GM12874 (cell line): Measurements from ENCODE around the gene GP1BA.

Source experiments
- TF ChIP-seq, protein P1 (sequence below): IDR thresholded peaks from 2 replicates; pipeline ENCODE4 v1.5.1; 2011; ENCODE audit warnings: low read depth, mild to moderate bottlenecking, control low read depth, low read length, moderate library complexity; ENCODE audit not compliant: insufficient read depth

The GP1BA gene

DNA sequence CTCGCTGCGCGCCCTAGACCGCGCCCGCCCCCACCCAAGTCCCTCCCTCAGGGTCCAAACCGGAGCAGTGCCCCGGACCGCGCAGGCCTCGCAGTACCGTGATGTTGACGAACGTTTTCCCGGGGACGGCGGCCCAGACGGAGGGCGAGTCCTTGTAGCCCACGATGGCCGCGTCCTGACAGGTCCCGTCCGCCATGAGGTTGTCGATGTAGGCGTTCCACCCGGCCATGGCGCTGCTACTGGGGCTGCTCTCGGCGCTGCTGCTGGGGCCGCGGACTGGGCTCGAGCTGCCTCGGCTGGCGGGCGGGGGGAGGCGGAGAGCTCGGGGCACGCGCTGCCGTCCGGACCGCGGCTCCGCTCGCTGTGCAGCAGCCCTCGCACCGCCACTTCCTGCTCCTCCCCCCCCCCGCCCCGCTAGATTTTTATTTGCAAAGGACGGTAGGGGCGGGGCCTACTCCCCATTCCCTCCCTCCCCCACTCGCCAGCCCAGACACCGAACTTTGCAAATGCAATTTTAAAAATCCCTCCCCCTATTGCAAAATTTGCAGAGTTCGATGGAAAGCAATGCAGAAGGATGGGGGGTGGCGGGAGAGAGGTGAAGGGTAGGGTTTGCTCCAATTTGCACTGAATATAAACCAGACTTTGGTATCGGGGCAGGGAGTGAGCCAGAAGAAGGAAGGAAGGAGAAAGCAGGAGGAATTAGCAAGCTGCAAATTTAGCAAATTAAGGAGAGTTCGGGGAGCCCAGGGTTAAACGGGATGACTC is 16.3 kb downstream of the GP1BA start, which contains the start of gene PFN1:
PFN1 (minus strand) TSS at position 365 of the 765 bp plus-strand sequence; CDS start at position 229, 136 bp downstream.
- TF ChIP-seq, protein P1, sequence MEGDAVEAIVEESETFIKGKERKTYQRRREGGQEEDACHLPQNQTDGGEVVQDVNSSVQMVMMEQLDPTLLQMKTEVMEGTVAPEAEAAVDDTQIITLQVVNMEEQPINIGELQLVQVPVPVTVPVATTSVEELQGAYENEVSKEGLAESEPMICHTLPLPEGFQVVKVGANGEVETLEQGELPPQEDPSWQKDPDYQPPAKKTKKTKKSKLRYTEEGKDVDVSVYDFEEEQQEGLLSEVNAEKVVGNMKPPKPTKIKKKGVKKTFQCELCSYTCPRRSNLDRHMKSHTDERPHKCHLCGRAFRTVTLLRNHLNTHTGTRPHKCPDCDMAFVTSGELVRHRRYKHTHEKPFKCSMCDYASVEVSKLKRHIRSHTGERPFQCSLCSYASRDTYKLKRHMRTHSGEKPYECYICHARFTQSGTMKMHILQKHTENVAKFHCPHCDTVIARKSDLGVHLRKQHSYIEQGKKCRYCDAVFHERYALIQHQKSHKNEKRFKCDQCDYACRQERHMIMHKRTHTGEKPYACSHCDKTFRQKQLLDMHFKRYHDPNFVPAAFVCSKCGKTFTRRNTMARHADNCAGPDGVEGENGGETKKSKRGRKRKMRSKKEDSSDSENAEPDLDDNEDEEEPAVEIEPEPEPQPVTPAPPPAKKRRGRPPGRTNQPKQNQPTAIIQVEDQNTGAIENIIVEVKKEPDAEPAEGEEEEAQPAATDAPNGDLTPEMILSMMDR: no peak

DNA sequence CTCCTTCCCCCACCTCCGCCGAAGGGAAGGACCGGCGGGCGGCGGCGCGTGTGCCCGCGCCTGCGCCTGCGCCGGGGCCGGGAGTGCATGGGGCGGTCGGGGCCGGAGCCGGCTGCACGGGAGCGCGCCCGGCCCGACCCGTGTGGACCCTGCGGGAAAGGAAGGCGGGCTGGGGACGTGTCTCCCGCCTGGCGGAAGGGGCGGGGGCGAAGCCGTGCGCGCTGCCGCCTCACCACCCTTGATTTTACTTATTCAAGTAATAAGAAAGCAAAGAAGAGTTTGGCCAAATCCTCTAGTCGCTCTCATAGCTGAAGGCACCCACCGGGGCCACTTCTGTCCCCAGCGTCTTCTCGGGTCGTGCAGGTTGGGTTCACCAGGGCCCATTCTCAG is 16.8 kb downstream of the GP1BA start:
- TF ChIP-seq, protein P1: no peak

DNA sequence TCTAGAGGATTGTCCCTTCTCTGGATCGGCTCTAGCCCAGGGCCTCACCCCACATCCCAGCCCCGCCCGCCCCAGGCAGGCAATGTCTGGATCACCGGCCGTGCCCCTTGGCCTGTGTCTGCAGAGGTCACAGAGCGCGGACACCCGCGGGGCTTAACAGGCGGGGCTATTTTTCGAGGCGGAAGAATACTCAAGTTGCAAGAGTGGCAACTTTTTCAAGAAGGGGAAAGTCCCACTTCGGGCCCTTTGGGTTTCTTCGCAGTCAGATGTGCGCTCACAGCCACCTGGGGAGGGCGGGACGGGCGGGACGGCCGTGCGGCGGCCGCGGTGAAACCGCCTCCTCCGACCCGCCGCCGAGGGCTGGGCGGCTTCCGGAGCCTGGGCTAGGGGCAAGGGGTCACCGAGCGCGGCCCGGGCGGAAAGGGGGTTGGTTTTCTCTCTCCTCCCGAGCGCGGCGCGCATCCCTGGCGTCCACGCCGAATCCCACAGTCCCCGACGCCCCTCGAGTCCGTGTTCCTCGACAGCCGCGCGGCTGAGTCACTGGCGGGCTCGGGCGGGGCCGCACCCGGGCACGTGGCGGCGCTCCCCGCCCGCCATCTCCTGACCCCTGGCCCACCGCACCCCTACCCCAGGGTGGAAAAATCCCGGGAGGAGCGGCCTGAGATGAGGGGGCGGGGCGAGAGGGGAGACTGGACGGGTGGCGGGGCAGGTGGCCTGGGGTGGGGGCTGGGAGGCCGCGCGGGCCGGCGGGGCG is 17.4 kb downstream of the GP1BA start:
- TF ChIP-seq, protein P1: no peak

DNA sequence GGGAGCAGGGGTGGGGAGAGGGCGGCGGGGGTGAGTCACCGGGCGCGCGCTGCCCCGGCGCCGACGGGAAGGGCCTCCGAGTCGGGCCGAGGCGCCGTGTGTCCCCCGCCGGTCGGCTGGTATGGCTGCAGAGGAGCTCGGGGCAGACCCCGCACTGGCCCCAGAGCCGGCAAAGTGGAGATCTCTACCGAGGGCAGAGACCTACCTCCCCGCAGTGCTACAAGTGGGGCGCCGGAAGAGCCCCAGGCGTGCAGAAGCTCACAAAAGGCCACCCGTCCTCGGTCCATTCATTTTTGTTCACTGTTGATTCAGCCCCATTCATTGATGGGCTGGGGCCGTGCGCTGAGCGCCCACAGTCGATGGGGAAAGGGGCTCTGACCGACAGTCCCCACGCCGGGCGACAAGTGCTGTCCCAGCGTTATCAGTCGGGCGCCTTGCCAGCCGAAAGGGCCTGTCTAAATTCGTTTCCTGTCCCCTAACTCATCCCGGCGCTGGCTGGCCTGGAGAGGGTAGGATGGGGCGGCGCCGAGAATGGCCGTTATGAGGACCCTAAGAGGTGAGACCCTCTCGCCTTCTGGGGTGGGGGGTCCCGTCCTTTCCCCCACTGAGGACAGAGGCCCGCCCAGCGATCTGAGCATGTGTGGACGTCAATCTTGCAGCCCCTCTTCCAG is 18.1 kb downstream of the GP1BA start:
- TF ChIP-seq, protein P1: no peak

DNA sequence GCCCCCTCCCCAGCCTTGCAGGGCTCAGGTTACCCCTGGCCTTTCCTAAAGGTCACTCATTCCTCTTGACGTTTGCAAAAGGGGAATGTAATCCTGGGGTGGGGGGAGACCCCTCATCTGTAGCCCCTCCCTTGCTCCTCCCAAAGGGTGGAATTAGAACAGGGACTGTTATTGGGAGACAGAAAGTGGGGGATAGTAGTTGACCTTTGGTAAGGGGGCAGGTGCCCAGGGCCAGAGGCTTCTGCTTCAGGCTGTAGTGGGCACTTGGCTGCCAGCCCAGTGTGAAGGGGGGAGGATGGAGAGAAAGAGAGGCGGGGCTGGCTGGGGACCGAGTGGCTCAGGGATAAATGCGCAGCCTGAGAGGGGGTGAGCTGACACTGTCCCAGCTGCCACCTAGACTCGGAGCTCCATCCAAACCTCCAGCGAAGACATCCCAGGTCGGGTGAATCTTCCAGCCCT is 18.7 kb downstream of the GP1BA start, which contains the start of gene ENO3:
ENO3 (plus strand) TSS at position 374 of the 459 bp plus-strand sequence. CDS start 711 bp downstream, outside the sequence.
- TF ChIP-seq, protein P1: no peak

DNA sequence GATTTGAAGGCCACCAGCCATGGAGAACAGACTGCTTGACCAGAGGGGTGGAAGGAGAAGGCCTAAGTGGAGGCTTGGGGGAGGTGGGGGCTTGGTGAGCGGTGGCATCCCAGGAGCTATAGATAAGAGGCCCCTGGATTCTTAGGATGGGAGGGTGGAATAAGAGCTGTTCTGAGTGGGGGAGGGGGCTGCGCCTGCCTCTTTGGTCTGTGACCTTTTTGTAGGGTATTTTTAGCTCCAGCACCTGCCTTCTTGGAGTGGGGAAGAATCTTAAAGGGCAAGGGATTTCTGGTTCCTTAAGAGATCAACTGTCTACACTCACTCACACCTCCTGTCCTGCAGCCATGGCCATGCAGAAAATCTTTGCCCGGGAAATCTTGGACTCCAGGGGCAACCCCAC is 19.4 kb downstream of the GP1BA start:
- TF ChIP-seq, protein P1: no peak
